Parathyroid adenoma (tissue), 2 donors: ENCODE data around the gene ITGBL1.

Source experiments
- H2AFZ ChIP-seq: fragments of 300-600 bp; sonication (generic); one replicate; pipeline ENCODE4 v1.7.0; 2017; ENCODE audit warnings: antibody characterized with exemption, mild to moderate bottlenecking
- H3K27ac ChIP-seq: fragments of 300-600 bp; sonication (generic); one replicate; pipeline ENCODE4 v1.7.0; 2017
- H3K27me3 ChIP-seq: fragments of 300-600 bp; sonication (generic); one replicate; pipeline ENCODE4 v1.7.0; 2017; ENCODE audit warnings: low read length; ENCODE audit not compliant: control insufficient read depth, insufficient read depth
- H3K36me3 ChIP-seq: fragments of 300-600 bp; sonication (generic); one replicate; pipeline ENCODE4 v1.7.0; 2017; ENCODE audit warnings: low read length; ENCODE audit not compliant: control insufficient read depth, insufficient read depth
- H3K4me1 ChIP-seq: fragments of 300-600 bp; sonication (generic); one replicate; pipeline ENCODE4 v1.7.0; 2017; ENCODE audit warnings: control low read depth
- H3K4me2 ChIP-seq: fragments of 300-600 bp; sonication (generic); one replicate; pipeline ENCODE4 v1.7.0; 2017; ENCODE audit warnings: low read length
- H3K4me3 ChIP-seq: fragments of 300-600 bp; sonication (generic); one replicate; pipeline ENCODE4 v1.7.0; 2017; ENCODE audit warnings: low read depth, low read length
- H3K79me2 ChIP-seq: fragments of 300-600 bp; sonication (generic); one replicate; pipeline ENCODE4 v1.7.0; 2017; ENCODE audit warnings: control low read depth
- H3K9ac ChIP-seq: fragments of 300-600 bp; sonication (generic); one replicate; pipeline ENCODE4 v1.7.0; 2017; ENCODE audit warnings: mild to moderate bottlenecking
- H3K9me3 ChIP-seq: fragments of 300-600 bp; sonication (generic); one replicate; pipeline ENCODE4 v1.7.0; 2017; ENCODE audit warnings: low read length; ENCODE audit not compliant: control insufficient read depth
- TF ChIP-seq, protein P1 (sequence below): fragments of 300-600 bp; sonication (generic); IDR thresholded peaks from one replicate; pipeline ENCODE4 v1.7.0; 2017; ENCODE audit warnings: antibody characterized with exemption, mild to moderate bottlenecking
- donor health status: primary hyperparathyroidism.

The ITGBL1 gene

DNA sequence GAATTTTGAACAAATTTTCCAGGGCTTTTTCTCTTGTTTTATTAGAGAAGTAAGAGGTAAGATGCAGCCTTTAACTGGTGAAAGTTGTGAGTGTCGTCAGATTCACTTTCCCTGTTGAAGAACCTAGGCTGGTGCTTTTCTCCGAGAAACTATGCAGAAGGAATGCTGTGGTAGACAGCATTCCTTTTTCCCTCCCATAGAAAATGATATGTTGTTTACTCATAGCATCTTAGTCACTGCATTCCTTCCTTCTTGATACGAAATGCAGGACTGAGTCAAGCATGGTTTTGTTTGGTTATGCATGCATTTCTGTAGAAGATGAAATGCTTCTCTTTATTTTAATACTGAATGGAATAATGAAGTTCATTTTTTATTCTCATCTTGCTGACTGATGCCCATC lies 3.4 kb downstream of the ITGBL1 start:
- Histone ChIP-seq H3K27ac (no peak overlapping the region), H3K9ac (no peak overlapping the region), H3K27me3 (no peaks in the 10 kb centered on the region), H2AFZ (no peak overlapping the region), H3K79me2 (no peaks in the 10 kb centered on the region), H3K36me3 (no peaks in the 10 kb centered on the region), H3K4me2 (no peak overlapping the region), H3K4me1 (no peaks in the 10 kb centered on the region), H3K9me3 (no peaks in the 10 kb centered on the region), H3K4me3 (no peak overlapping the region)
- TF ChIP-seq, protein P1, sequence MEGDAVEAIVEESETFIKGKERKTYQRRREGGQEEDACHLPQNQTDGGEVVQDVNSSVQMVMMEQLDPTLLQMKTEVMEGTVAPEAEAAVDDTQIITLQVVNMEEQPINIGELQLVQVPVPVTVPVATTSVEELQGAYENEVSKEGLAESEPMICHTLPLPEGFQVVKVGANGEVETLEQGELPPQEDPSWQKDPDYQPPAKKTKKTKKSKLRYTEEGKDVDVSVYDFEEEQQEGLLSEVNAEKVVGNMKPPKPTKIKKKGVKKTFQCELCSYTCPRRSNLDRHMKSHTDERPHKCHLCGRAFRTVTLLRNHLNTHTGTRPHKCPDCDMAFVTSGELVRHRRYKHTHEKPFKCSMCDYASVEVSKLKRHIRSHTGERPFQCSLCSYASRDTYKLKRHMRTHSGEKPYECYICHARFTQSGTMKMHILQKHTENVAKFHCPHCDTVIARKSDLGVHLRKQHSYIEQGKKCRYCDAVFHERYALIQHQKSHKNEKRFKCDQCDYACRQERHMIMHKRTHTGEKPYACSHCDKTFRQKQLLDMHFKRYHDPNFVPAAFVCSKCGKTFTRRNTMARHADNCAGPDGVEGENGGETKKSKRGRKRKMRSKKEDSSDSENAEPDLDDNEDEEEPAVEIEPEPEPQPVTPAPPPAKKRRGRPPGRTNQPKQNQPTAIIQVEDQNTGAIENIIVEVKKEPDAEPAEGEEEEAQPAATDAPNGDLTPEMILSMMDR = no peak

- no peaks in the 10 kb centered on the region for H3K27me3 ChIP-seq
- no peak overlapping the region for H3K4me3 ChIP-seq
- no peak overlapping the region for H3K27ac ChIP-seq
- no peaks in the 10 kb centered on the region for H3K79me2 ChIP-seq
- H3K9ac ChIP-seq = no peak overlapping the region
- H3K9me3 ChIP-seq = no peaks in the 10 kb centered on the region
- no peaks in the 10 kb centered on the region for H3K4me1 ChIP-seq
- H3K4me2 ChIP-seq = no peak overlapping the region
- TF ChIP-seq, protein P1 = no peak
- no peaks in the 10 kb centered on the region for H3K36me3 ChIP-seq
- H2AFZ ChIP-seq = no peak overlapping the region
Observed at GRCh38 chr13:101457176-101457575, 4.7 kb downstream of the ITGBL1 start.

- no peak overlapping the region for H3K27ac ChIP-seq
- no peaks in the 10 kb centered on the region for H3K79me2 ChIP-seq
- H3K4me1 ChIP-seq = no peaks in the 10 kb centered on the region
- H2AFZ ChIP-seq = no peak overlapping the region
- no peaks in the 10 kb centered on the region for H3K9me3 ChIP-seq
- H3K36me3 ChIP-seq = no peaks in the 10 kb centered on the region
- no peak overlapping the region for H3K4me3 ChIP-seq
- peaks cover 7% of the 10 kb centered on the region for H3K27me3 ChIP-seq
- TF ChIP-seq, protein P1 = no peak
- H3K9ac ChIP-seq = no peak overlapping the region
- no peak overlapping the region for H3K4me2 ChIP-seq
Observed at GRCh38 chr13:101465877-101466276, 13.4 kb downstream of the ITGBL1 start.

- Histone ChIP-seq H3K4me2 (no peak overlapping the region), H3K9ac (no peak overlapping the region), H3K27me3 (peaks cover 7% of the 10 kb centered on the region), H2AFZ (no peak overlapping the region), H3K36me3 (no peaks in the 10 kb centered on the region), H3K4me1 (no peaks in the 10 kb centered on the region), H3K9me3 (no peaks in the 10 kb centered on the region), H3K4me3 (no peak overlapping the region), H3K27ac (no peak overlapping the region), H3K79me2 (no peaks in the 10 kb centered on the region)
- TF ChIP-seq, protein P1 = no peak
Observed at GRCh38 chr13:101467415-101467814, 14.9 kb downstream of the ITGBL1 start.

DNA sequence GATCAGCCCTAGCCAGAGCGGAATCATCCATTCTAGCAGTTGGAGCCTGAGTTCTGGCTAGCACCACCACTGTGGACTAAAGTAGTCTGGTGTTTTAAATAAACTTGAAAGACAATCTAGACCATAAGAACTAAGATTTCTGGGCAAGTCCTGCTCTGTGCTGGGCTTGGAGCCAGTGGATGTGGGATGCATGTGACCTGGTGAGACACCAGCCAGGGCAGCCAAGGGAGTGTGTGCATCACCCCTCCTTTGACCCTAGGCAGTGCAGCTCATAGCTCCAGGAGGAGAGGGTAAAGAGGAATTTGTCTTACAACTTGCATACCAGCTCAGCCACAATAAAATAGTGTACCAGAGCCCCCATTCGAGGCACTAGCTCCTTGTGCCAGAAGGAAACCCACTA lies 21.0 kb downstream of the ITGBL1 start:
- Histone ChIP-seq H3K36me3 (no peaks in the 10 kb centered on the region), H3K4me1 (no peaks in the 10 kb centered on the region)
- TF ChIP-seq, protein P1 = no peak

More for the DNA sequence above, 21.0 kb downstream of the ITGBL1 start:
- H3K9me3 ChIP-seq = no peaks in the 10 kb centered on the region
- H3K27me3 ChIP-seq = no peaks in the 10 kb centered on the region
- H3K27ac ChIP-seq = no peak overlapping the region
- H3K9ac ChIP-seq = no peak overlapping the region
- no peak overlapping the region for H3K4me3 ChIP-seq
- H3K4me2 ChIP-seq = no peak overlapping the region
- H3K79me2 ChIP-seq = no peaks in the 10 kb centered on the region
- H2AFZ ChIP-seq = no peak overlapping the region
